Left lung (tissue), 10 donors: ENCODE measurements around the gene SMU1. TPM values are rescaled to one million over a fixed set of nuclear protein-coding genes. Genes with fewer than 3 reads are reported as not detected.

Experiments used
- ATAC-seq: fragments of 200-7000 bp; cut with Tn5 transposase; one replicate; pipeline ENCODE4 v1.9.1; 2020; ENCODE audit warnings: moderate library complexity
- DNase-seq, 4 donors: peaks; one replicate each; pipeline ENCODE4 v3.0.0-alpha.2; 2013 to 2020
- H3K27ac ChIP-seq, 2 donors: fragments of 200-600 bp; sonication (generic) in 1 of 2; one replicate each; pipeline versions ENCODE4 v1.5.0 to v1.8.0; 2020 to 2021
- H3K27me3 ChIP-seq, 2 donors: fragments of 200-600 bp; sonication (generic) in 1 of 2; one replicate each; pipeline versions ENCODE4 v1.5.0 to v1.8.0; 2020 to 2021
- H3K36me3 ChIP-seq, 2 donors: fragments of 200-600 bp; sonication (generic) in 1 of 2; one replicate each; pipeline versions ENCODE4 v1.5.0 to v1.8.0; 2020 to 2021
- H3K4me1 ChIP-seq, 2 donors: fragments of 200-600 bp; one replicate each; pipeline ENCODE4 v1.8.0; 2021
- H3K4me3 ChIP-seq, 2 donors: fragments of 200-600 bp; sonication (generic) in 1 of 2; one replicate each; pipeline versions ENCODE4 v1.5.0 to v1.8.0; 2020 to 2021; ENCODE audit warnings: mild to moderate bottlenecking in 1 of 2
- H3K9me3 ChIP-seq, 2 donors: fragments of 200-600 bp; sonication (generic) in 1 of 2; one replicate each; pipeline versions ENCODE4 v1.5.0 to v1.8.0; 2020 to 2021
- intact Hi-C, 2 donors: fragments of 100-400 bp; cut with DNase I; formaldehyde crosslinking; loops; one replicate each; pipeline versions ENCODE4 v1.11.2 to v1.14.2; 2022
- polyA plus RNA-seq, 6 donors: library from polyadenylated mRNA; unstranded; fragments of 120-200 nt; gene quantifications; one replicate each; pipeline ENCODE4 v1.2.1, GENCODE V29; 2013; ENCODE audit not compliant: insufficient read length in 6 of 6
- total RNA-seq, 2 donors: library from RNA; stranded (reverse); fragmentation: NEBNext Ultra II Directional; extraction: Animal tissue kit (Norgen Biotek cat#: 25700); gene quantifications; one replicate each; pipeline ENCODE4 v1.2.1, GENCODE V29; 2021
- TF ChIP-seq, protein P1 (sequence below), 2 donors: fragments of 200-600 bp; sonication (generic) in 1 of 2; IDR thresholded peaks; one replicate each; pipeline versions ENCODE4 v1.5.0 to v1.8.0; 2021; ENCODE audit warnings: antibody characterized with exemption in 2 of 2
- donor health status: DM: no; HTN: yes; CAD: no.
- donor health status: DM: no; HTN: no; CAD: no.

Gene SMU1
- total and polyA plus RNA-seq, 8 donors = 17.3 to 30.1 (median 26.7) TPM

DNA sequence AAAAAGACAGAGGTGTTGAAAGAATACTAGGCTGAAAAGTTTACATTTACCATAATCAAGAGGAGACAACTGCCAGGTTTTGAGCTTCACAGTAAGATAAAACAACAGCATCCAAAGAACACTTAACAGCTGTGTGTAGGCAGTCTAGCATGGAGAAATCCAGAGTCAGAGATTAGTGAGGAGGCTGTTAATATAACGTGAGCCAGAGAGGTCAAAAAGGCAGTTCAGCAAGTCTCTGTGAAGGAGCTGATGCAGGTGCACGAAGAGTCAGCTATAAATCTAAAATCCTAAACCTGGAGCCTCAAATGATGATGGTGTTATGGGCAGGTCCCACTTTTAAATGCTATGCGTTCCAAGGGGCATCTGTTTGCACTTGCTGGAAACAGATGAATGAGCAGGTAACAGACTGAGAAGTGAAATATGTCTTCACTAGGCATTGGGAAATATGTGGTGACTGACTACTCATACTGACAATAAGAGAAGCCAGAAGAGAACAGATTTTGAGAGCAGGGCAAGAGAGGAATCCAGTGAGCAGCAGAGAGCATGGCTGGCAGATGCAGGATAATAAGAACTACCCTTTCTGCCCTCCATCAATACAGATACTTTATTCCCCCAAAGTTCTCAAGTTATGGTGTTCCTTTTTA is 83.8 kb downstream of the SMU1 start:
- TF ChIP-seq, protein P1, sequence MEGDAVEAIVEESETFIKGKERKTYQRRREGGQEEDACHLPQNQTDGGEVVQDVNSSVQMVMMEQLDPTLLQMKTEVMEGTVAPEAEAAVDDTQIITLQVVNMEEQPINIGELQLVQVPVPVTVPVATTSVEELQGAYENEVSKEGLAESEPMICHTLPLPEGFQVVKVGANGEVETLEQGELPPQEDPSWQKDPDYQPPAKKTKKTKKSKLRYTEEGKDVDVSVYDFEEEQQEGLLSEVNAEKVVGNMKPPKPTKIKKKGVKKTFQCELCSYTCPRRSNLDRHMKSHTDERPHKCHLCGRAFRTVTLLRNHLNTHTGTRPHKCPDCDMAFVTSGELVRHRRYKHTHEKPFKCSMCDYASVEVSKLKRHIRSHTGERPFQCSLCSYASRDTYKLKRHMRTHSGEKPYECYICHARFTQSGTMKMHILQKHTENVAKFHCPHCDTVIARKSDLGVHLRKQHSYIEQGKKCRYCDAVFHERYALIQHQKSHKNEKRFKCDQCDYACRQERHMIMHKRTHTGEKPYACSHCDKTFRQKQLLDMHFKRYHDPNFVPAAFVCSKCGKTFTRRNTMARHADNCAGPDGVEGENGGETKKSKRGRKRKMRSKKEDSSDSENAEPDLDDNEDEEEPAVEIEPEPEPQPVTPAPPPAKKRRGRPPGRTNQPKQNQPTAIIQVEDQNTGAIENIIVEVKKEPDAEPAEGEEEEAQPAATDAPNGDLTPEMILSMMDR (IDR thresholded peaks at IDR 0.05) = no peak
- ATAC-seq (no peak), DNase-seq (no peak)
- intact Hi-C loops = no loop called here
- H3K4me1 ChIP-seq = peaks cover 0 to 12% of the 10 kb centered on the region in 2 donors
- H3K36me3 ChIP-seq = peaks cover 0 to 61% of the 10 kb centered on the region in 2 donors
- no peaks in the 10 kb centered on the region for H3K27me3 ChIP-seq
- H3K27ac ChIP-seq = no peak overlapping the region
- no peak overlapping the region for H3K4me3 ChIP-seq
- H3K9me3 ChIP-seq = no peaks in the 10 kb centered on the region

DNA sequence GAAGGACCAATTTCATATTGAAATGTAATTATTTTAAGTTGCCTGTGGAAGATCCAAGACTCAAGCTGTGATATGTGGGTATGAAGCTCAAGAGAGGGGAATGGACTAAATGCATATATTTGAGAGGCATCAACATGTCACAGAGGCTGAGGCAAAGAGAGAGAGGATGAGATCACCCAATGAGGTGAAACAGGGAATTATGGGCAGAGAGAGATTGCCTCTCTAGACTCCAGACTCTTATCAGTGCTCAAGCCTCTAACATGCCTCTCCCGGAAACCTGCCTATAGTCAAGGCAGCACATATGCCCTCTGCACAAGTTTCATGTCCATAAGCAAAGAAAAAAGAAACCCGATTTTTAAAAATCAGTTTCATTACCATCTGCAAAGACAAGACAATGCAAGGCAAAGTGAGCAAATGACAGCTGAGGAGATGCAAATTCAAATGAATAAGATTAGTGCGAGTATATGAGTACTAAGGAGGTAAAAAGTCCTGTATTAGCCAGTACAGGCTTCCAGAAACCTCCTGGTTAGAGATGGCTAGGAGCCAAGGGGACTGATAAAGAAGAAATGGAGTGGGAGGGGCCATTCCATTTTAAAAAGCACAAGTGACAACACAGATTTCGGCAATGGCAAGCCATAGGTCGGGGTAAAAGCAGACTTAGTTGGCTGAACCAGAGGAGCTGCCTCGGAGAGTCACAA is 84.4 kb downstream of the SMU1 start:
- no peak overlapping the region for H3K27ac ChIP-seq
- H3K9me3 ChIP-seq = no peaks in the 10 kb centered on the region
- TF ChIP-seq, protein P1 (IDR thresholded peaks at IDR 0.05) = no peak
- H3K4me1 ChIP-seq = peaks cover 0 to 12% of the 10 kb centered on the region in 2 donors
- H3K4me3 ChIP-seq = no peak overlapping the region
- intact Hi-C loops = no loop called here
- ATAC-seq = no peak
- no peaks in the 10 kb centered on the region for H3K27me3 ChIP-seq
- H3K36me3 ChIP-seq = peaks cover 0 to 64% of the 10 kb centered on the region in 2 donors
- no peak for DNase-seq

Other genes starting within 250 kb of the SMU1 start
- gene APTX, start 75.0 kb downstream of the SMU1 start, total RNA-seq = 10 to 100 TPM; 21.7 to 29.1 TPM
- 10 to 100 TPM; 38.1 to 52.1 (median 46.3) TPM for gene APTX, start 75.0 kb downstream of the SMU1 start, polyA plus RNA-seq
- 100 to 1,000 TPM; 132 to 134 TPM for gene DNAJA1, start 51.4 kb downstream of the SMU1 start, total RNA-seq
- 100 to 1,000 TPM; 175 to 233 (median 193) TPM for gene DNAJA1, start 51.4 kb downstream of the SMU1 start, polyA plus RNA-seq
- 100 to 1,000 TPM in 1 of 2 donors, 10 to 100 TPM in 1; 83.6 to 107 TPM for gene B4GALT1, start 90.7 kb upstream of the SMU1 start, total RNA-seq
- 10 to 100 TPM; 58.8 to 79.6 (median 74.5) TPM for gene B4GALT1, start 90.7 kb upstream of the SMU1 start, polyA plus RNA-seq
- gene SPINK4, start 163.5 kb upstream of the SMU1 start, total RNA-seq = not detected
- gene SPINK4, start 163.5 kb upstream of the SMU1 start, polyA plus RNA-seq = not detected
- 100 to 1,000 TPM; 103 to 111 TPM for gene BAG1, start 188.0 kb upstream of the SMU1 start, total RNA-seq
- 10 to 100 TPM; 52.3 to 60.7 (median 56.1) TPM for gene BAG1, start 188.0 kb upstream of the SMU1 start, polyA plus RNA-seq
- gene CHMP5, start 188.4 kb upstream of the SMU1 start, total RNA-seq = 10 to 100 TPM; 67.4 to 79.3 TPM
- gene CHMP5, start 188.4 kb upstream of the SMU1 start, polyA plus RNA-seq = 100 to 1,000 TPM in 3 of 6 donors, 10 to 100 TPM in 3; 92.3 to 112 (median 99.8) TPM
- 10 to 100 TPM; 32.0 to 39.3 TPM for gene NFX1, start 213.8 kb upstream of the SMU1 start, total RNA-seq
- 10 to 100 TPM; 35.2 to 43.2 (median 38.4) TPM for gene NFX1, start 213.8 kb upstream of the SMU1 start, polyA plus RNA-seq